Cerebellar nuclear complex (tissue), 1 donor: Measurements from ENCODE around the gene RALGAPB.

Experiments used
- DNase-seq, 2 experiments: peaks; one replicate each; lab custom pipeline; 2025; lab: John Stamatoyannopoulos, UW

Gene RALGAPB

GRCh38 chr20:38612751-38613515, 140.3 kb downstream of the RALGAPB start:
- DNase-seq = no peak

- no peak for DNase-seq
Measured at GRCh38 chr20:38615283-38615682, 142.6 kb downstream of the RALGAPB start.

GRCh38 chr20:38616457-38616856, 143.8 kb downstream of the RALGAPB start:
- DNase-seq = no peak

GRCh38 chr20:38617011-38617829, 144.6 kb downstream of the RALGAPB start:
- DNase-seq = no peak

GRCh38 chr20:38617830-38618196, 145.2 kb downstream of the RALGAPB start:
- DNase-seq = no peak

GRCh38 chr20:38620441-38620840, 147.8 kb downstream of the RALGAPB start:
- peak in 1 of 2 experiments; percentile 22 for DNase-seq

- DNase-seq = no peak
Measured at GRCh38 chr20:38623061-38623460, 150.4 kb downstream of the RALGAPB start.

- no peak for DNase-seq
Measured at GRCh38 chr20:38624084-38624483, 151.4 kb downstream of the RALGAPB start.

- no peak for DNase-seq
Measured at GRCh38 chr20:38625896-38626295, 153.3 kb downstream of the RALGAPB start.

- no peak for DNase-seq
Measured at GRCh38 chr20:38626921-38627659, 154.4 kb downstream of the RALGAPB start.
